ENCODE measurements around the gene PARD3.

The PARD3 gene

GRCh38 chr10:34492081-34492480 lies 323.0 kb downstream of the PARD3 start:
- H3K9me3 ChIP-seq (ENCODE audit: control insufficient read depth, low read length), result no peaks in the 10 kb centered on the region
- H3K27ac ChIP-seq (ENCODE audit: insufficient read depth, low read length, poor library complexity, severe bottlenecking), result no peak overlapping the region
- no peak for DNase-seq
- H3K4me1 ChIP-seq (ENCODE audit: control insufficient read depth, insufficient read depth, low read length, poor library complexity, severe bottlenecking), result no peaks in the 10 kb centered on the region
- no peak overlapping the region for H3K4me3 ChIP-seq (ENCODE audit: insufficient read depth, low read depth, low read length, poor library complexity, severe bottlenecking)
- no peaks in the 10 kb centered on the region for H3K36me3 ChIP-seq (ENCODE audit: control insufficient read depth, insufficient read depth, low read length)
- H3K27me3 ChIP-seq (replicated peaks; ENCODE audit: control insufficient read depth, insufficient read depth, low read length, poor library complexity, severe bottlenecking), result no peaks in the 10 kb centered on the region

- no peaks in the 10 kb centered on the region for H3K36me3 ChIP-seq (ENCODE audit: control insufficient read depth, insufficient read depth, low read length)
- no peak overlapping the region for H3K4me3 ChIP-seq (ENCODE audit: insufficient read depth, low read depth, low read length, poor library complexity, severe bottlenecking)
- no peak overlapping the region for H3K27ac ChIP-seq (ENCODE audit: insufficient read depth, low read length, poor library complexity, severe bottlenecking)
- H3K9me3 ChIP-seq (ENCODE audit: control insufficient read depth, low read length), result no peaks in the 10 kb centered on the region
- H3K4me1 ChIP-seq (ENCODE audit: control insufficient read depth, insufficient read depth, low read length, poor library complexity, severe bottlenecking), result no peaks in the 10 kb centered on the region
- DNase-seq, result no peak
- H3K27me3 ChIP-seq (replicated peaks; ENCODE audit: control insufficient read depth, insufficient read depth, low read length, poor library complexity, severe bottlenecking), result no peaks in the 10 kb centered on the region
Observed at GRCh38 chr10:34491678-34492077, 323.4 kb downstream of the PARD3 start.

DNA sequence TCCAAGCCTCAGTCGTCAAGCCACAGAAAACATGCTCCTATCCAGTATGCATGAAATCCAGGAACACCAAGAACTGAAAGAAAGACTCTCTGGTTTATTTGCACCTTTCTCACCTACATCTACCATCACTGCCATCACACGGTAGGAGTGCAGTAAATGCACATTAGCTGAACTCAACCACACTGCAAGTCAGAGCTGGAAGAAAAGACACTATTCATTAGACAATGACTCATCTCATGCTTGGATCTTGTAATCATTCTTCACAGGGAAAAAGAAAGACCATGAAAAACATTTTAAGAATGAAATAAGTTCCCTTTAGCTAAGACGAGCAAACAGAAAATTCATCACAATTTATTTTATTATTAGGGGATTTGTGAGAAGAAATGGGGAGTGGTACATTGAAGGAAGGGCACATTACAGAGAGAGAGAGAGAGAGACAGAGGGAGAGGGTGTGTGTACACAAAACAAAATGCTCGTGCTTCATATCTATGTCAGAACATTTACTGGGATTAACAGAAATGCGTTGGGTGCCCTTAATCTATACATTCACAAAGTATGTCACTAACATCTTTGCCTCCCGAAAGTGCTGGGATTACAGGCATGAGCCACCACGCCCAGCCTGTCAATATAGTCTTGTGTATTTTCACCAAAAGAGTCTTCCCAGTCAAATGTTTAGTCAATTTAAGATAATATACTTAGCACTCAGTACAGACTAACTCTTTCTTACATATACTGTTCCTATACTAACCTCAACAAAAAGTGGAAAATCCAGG lies 324.9 kb downstream of the PARD3 start:
- Histone ChIP-seq H3K4me3 (ENCODE audit: insufficient read depth, low read depth, low read length, poor library complexity, severe bottlenecking) (no peak overlapping the region), H3K4me1 (ENCODE audit: control insufficient read depth, insufficient read depth, low read length, poor library complexity, severe bottlenecking) (no peaks in the 10 kb centered on the region)

DNA sequence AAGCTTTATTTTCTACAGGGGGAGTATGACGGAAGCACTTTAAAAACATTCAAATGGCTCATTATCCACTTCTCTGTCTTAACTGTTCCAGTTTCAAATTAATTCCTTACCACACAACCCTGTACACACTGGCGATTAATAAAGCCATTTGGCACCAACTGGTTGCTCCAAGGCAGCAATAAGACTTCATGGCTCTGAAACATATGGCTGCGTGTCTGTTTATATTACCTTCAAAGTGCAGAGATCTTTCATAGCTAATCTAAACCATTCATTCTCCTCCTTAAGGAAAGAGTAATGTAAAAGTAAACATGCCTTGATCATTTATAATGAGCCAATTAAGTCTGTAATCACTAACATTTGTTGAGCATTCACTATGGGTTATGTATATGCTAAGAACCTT lies 325.7 kb downstream of the PARD3 start:
- Histone ChIP-seq H3K9me3 (ENCODE audit: control insufficient read depth, low read length) (no peaks in the 10 kb centered on the region), H3K27ac (ENCODE audit: insufficient read depth, low read length, poor library complexity, severe bottlenecking) (no peak overlapping the region), H3K36me3 (ENCODE audit: control insufficient read depth, insufficient read depth, low read length) (no peaks in the 10 kb centered on the region), H3K4me1 (ENCODE audit: control insufficient read depth, insufficient read depth, low read length, poor library complexity, severe bottlenecking) (no peaks in the 10 kb centered on the region), H3K27me3 (replicated peaks; ENCODE audit: control insufficient read depth, insufficient read depth, low read length, poor library complexity, severe bottlenecking) (no peaks in the 10 kb centered on the region), H3K4me3 (ENCODE audit: insufficient read depth, low read depth, low read length, poor library complexity, severe bottlenecking) (no peak overlapping the region)
- DNase-seq, result no peak

More for the DNA sequence above, 324.9 kb downstream of the PARD3 start:
- Histone ChIP-seq H3K36me3 (ENCODE audit: control insufficient read depth, insufficient read depth, low read length) (no peaks in the 10 kb centered on the region), H3K9me3 (ENCODE audit: control insufficient read depth, low read length) (no peaks in the 10 kb centered on the region), H3K27ac (ENCODE audit: insufficient read depth, low read length, poor library complexity, severe bottlenecking) (no peak overlapping the region), H3K27me3 (replicated peaks; ENCODE audit: control insufficient read depth, insufficient read depth, low read length, poor library complexity, severe bottlenecking) (no peaks in the 10 kb centered on the region)
- DNase-seq, result no peak

GRCh38 chr10:34488476-34489130 lies 326.5 kb downstream of the PARD3 start:
- H3K9me3 ChIP-seq (ENCODE audit: control insufficient read depth, low read length), result no peaks in the 10 kb centered on the region
- H3K4me1 ChIP-seq (ENCODE audit: control insufficient read depth, insufficient read depth, low read length, poor library complexity, severe bottlenecking), result no peaks in the 10 kb centered on the region
- H3K4me3 ChIP-seq (ENCODE audit: insufficient read depth, low read depth, low read length, poor library complexity, severe bottlenecking), result no peak overlapping the region
- no peak for DNase-seq
- no peak overlapping the region for H3K27ac ChIP-seq (ENCODE audit: insufficient read depth, low read length, poor library complexity, severe bottlenecking)
- no peaks in the 10 kb centered on the region for H3K27me3 ChIP-seq (replicated peaks; ENCODE audit: control insufficient read depth, insufficient read depth, low read length, poor library complexity, severe bottlenecking)
- H3K36me3 ChIP-seq (ENCODE audit: control insufficient read depth, insufficient read depth, low read length), result no peaks in the 10 kb centered on the region

- DNase-seq, result no peak
- no peaks in the 10 kb centered on the region for H3K4me1 ChIP-seq (ENCODE audit: control insufficient read depth, insufficient read depth, low read length, poor library complexity, severe bottlenecking)
- no peak overlapping the region for H3K4me3 ChIP-seq (ENCODE audit: insufficient read depth, low read depth, low read length, poor library complexity, severe bottlenecking)
- no peaks in the 10 kb centered on the region for H3K9me3 ChIP-seq (ENCODE audit: control insufficient read depth, low read length)
- H3K27me3 ChIP-seq (replicated peaks; ENCODE audit: control insufficient read depth, insufficient read depth, low read length, poor library complexity, severe bottlenecking), result no peaks in the 10 kb centered on the region
- H3K27ac ChIP-seq (ENCODE audit: insufficient read depth, low read length, poor library complexity, severe bottlenecking), result no peak overlapping the region
- no peaks in the 10 kb centered on the region for H3K36me3 ChIP-seq (ENCODE audit: control insufficient read depth, insufficient read depth, low read length)
Observed at GRCh38 chr10:34486008-34486407, 329.1 kb downstream of the PARD3 start.

DNA sequence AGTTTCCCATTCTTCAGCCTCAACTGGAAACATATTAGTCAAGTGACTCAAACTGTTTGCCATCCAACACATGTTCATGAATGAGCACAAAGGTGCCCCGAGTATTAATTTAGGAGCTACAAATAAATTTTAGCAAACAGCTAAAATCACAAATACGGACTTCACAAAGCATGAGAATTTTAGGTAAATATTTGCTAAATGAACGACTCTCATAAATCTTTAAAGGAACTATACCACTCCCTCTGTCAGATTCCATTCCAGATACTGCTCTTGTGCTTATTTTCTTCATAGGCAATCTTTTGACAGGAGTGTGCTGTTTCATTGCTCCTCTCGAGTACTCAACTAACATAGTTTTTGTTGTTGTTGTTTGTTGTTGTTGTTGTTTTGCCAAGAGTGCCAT lies 330.9 kb downstream of the PARD3 start:
- no peak overlapping the region for H3K4me3 ChIP-seq (ENCODE audit: insufficient read depth, low read depth, low read length, poor library complexity, severe bottlenecking)
- no peaks in the 10 kb centered on the region for H3K27me3 ChIP-seq (replicated peaks; ENCODE audit: control insufficient read depth, insufficient read depth, low read length, poor library complexity, severe bottlenecking)
- H3K4me1 ChIP-seq (ENCODE audit: control insufficient read depth, insufficient read depth, low read length, poor library complexity, severe bottlenecking), result no peaks in the 10 kb centered on the region
- no peak for DNase-seq
- no peak overlapping the region for H3K27ac ChIP-seq (ENCODE audit: insufficient read depth, low read length, poor library complexity, severe bottlenecking)
- H3K9me3 ChIP-seq (ENCODE audit: control insufficient read depth, low read length), result no peaks in the 10 kb centered on the region
- H3K36me3 ChIP-seq (ENCODE audit: control insufficient read depth, insufficient read depth, low read length), result no peaks in the 10 kb centered on the region

- no peaks in the 10 kb centered on the region for H3K9me3 ChIP-seq (ENCODE audit: control insufficient read depth, low read length)
- H3K27ac ChIP-seq (ENCODE audit: insufficient read depth, low read length, poor library complexity, severe bottlenecking), result no peak overlapping the region
- no peaks in the 10 kb centered on the region for H3K27me3 ChIP-seq (replicated peaks; ENCODE audit: control insufficient read depth, insufficient read depth, low read length, poor library complexity, severe bottlenecking)
- no peaks in the 10 kb centered on the region for H3K4me1 ChIP-seq (ENCODE audit: control insufficient read depth, insufficient read depth, low read length, poor library complexity, severe bottlenecking)
- H3K36me3 ChIP-seq (ENCODE audit: control insufficient read depth, insufficient read depth, low read length), result no peaks in the 10 kb centered on the region
- no peak for DNase-seq
- no peak overlapping the region for H3K4me3 ChIP-seq (ENCODE audit: insufficient read depth, low read depth, low read length, poor library complexity, severe bottlenecking)
Observed at GRCh38 chr10:34480345-34480744, 334.8 kb downstream of the PARD3 start.

GRCh38 chr10:34479520-34480179 lies 335.4 kb downstream of the PARD3 start:
- Histone ChIP-seq H3K4me1 (ENCODE audit: control insufficient read depth, insufficient read depth, low read length, poor library complexity, severe bottlenecking) (no peaks in the 10 kb centered on the region), H3K9me3 (ENCODE audit: control insufficient read depth, low read length) (no peaks in the 10 kb centered on the region), H3K4me3 (ENCODE audit: insufficient read depth, low read depth, low read length, poor library complexity, severe bottlenecking) (no peak overlapping the region), H3K27me3 (replicated peaks; ENCODE audit: control insufficient read depth, insufficient read depth, low read length, poor library complexity, severe bottlenecking) (no peaks in the 10 kb centered on the region), H3K27ac (ENCODE audit: insufficient read depth, low read length, poor library complexity, severe bottlenecking) (no peak overlapping the region), H3K36me3 (ENCODE audit: control insufficient read depth, insufficient read depth, low read length) (no peaks in the 10 kb centered on the region)
- DNase-seq, result no peak

DNA sequence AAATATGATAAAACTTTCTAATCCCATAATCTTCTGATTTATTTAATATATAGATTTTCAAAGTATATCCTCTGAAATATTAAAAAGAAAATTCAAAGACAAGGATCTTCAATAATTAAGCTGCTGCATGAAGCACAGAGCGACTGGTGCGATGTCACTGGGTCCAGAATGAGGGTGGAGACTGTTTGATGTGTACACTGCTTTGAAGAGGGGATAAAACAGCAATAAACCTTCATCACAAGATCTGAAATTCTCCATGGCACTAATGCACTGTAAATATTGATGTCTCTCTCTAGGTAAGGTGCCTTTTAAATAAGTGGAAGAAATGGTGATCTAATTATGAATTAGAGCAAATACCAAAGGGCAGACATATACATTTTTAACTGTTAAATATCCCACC lies 337.8 kb downstream of the PARD3 start:
- no peak for DNase-seq
- no peaks in the 10 kb centered on the region for H3K27me3 ChIP-seq (replicated peaks; ENCODE audit: control insufficient read depth, insufficient read depth, low read length, poor library complexity, severe bottlenecking)
- no peaks in the 10 kb centered on the region for H3K4me1 ChIP-seq (ENCODE audit: control insufficient read depth, insufficient read depth, low read length, poor library complexity, severe bottlenecking)
- H3K9me3 ChIP-seq (ENCODE audit: control insufficient read depth, low read length), result no peaks in the 10 kb centered on the region
- H3K36me3 ChIP-seq (ENCODE audit: control insufficient read depth, insufficient read depth, low read length), result no peaks in the 10 kb centered on the region
- no peak overlapping the region for H3K4me3 ChIP-seq (ENCODE audit: insufficient read depth, low read depth, low read length, poor library complexity, severe bottlenecking)
- H3K27ac ChIP-seq (ENCODE audit: insufficient read depth, low read length, poor library complexity, severe bottlenecking), result no peak overlapping the region
